Testis (tissue), 3 donors: ENCODE measurements around the gene KDM4C. TPM values are rescaled to one million over a fixed set of nuclear protein-coding genes. Genes with fewer than 3 reads are reported as not detected.

Experiments
- DNase-seq: peaks from one replicate; pipeline ENCODE4 v3.0.0-alpha.2; 2019
- H3K27ac ChIP-seq, 2 donors: fragments of 200-600 bp; sonication (generic); one replicate each; pipeline ENCODE4 v1.5.1; 2019
- H3K27me3 ChIP-seq: fragments of 200-600 bp; sonication (generic); one replicate; pipeline ENCODE4 v1.5.1; 2019
- H3K36me3 ChIP-seq: fragments of 200-600 bp; sonication (generic); one replicate; pipeline ENCODE4 v1.5.1; 2017; ENCODE audit warnings: low read depth; ENCODE audit errors: missing control alignments
- H3K4me1 ChIP-seq: fragments of 200-600 bp; sonication (generic); one replicate; pipeline ENCODE4 v1.5.1; 2019
- H3K4me3 ChIP-seq, 2 donors: fragments of 200-600 bp; sonication (generic); one replicate each; pipeline ENCODE4 v1.5.1; 2017 to 2019
- H3K9me3 ChIP-seq: fragments of 200-600 bp; sonication (generic); one replicate; pipeline ENCODE4 v1.5.1; 2017
- CTCF ChIP-seq, 3 experiments: fragments of 450-650 bp in 2 of 3; fragments of 200-600 bp in 1 of 3; sonication (generic) in 1 of 3; IDR thresholded peaks; one replicate each; pipeline ENCODE4 v1.5.1; 2016 to 2019; ENCODE audit warnings: antibody characterized with exemption in 3 of 3, mild to moderate bottlenecking in 2 of 3, moderate library complexity in 1 of 3
- POLR2A ChIP-seq: fragments of 450-650 bp; IDR thresholded peaks from one replicate; pipeline ENCODE4 v1.6.1; 2017; ENCODE audit warnings: antibody characterized with exemption, mild to moderate bottlenecking, moderate library complexity
- WGBS, 2 donors: methylation state at CpG; one replicate each; pipeline ENCODE4 v1.1.5; 2018; 5-methylcytosine and 5-hydroxymethylcytosine counted together
- intact Hi-C: fragments of 100-400 bp; cut with DNase I; formaldehyde crosslinking; loops from one replicate; pipeline ENCODE4 v1.15.1; 2023; ENCODE audit warnings: low total_unique reads
- polyA plus RNA-seq: library from polyadenylated mRNA; stranded (reverse); fragments of 350-450 nt; fragmentation: Illumina TruSeq; extraction: RNeasy Lipid Tissue Mini Kit (QIAGEN cat#74804); gene quantifications from one replicate; pipeline ENCODE4 v1.2.3, GENCODE V29; 2014; ENCODE audit warnings: low read depth, low replicate concordance; ENCODE audit not compliant: insufficient read depth
- total RNA-seq, 2 donors: library from RNA; depleted of rRNA; stranded (reverse); fragments of >200 nt; gene quantifications; one replicate each; pipeline ENCODE4 v1.2.3, GENCODE V29; 2016

Gene KDM4C
- total and polyA plus RNA-seq, 3 donors from 2014 or later, result 16.7 to 58.8 (median 48.8) TPM

- Histone ChIP-seq H3K4me3 (no peak overlapping the region), H3K4me1 (no peaks in the 10 kb centered on the region), H3K27me3 (no peaks in the 10 kb centered on the region), H3K27ac (no peak overlapping the region), H3K9me3 (no peaks in the 10 kb centered on the region), H3K36me3 (no peaks in the 10 kb centered on the region)
- intact Hi-C loops, result no loop called here
- WGBS, 2 donors, result 36 to 58% methylated on average over 3 of the region's 3 CpGs
- no peak for TF ChIP-seq POLR2A
- TF ChIP-seq CTCF (IDR thresholded peaks at IDR 0.05), result no peak
- DNase-seq, result no peak
These were observed 210.5 kb downstream of the KDM4C start for GRCh38 chr9:6968271-6968670.

GRCh38 chr9:6969805-6970204 is 212.0 kb downstream of the KDM4C start:
- 97 to 98% methylated on average over 3 of the region's 3 CpGs for WGBS, 2 donors
- Histone ChIP-seq H3K27ac (no peak overlapping the region), H3K9me3 (no peaks in the 10 kb centered on the region), H3K4me3 (no peak overlapping the region), H3K4me1 (no peaks in the 10 kb centered on the region), H3K36me3 (no peaks in the 10 kb centered on the region), H3K27me3 (no peaks in the 10 kb centered on the region)
- no peak for DNase-seq
- intact Hi-C loops, result no loop called here
- TF ChIP-seq POLR2A (no peak), CTCF (IDR thresholded peaks at IDR 0.05) (no peak)

- no peaks in the 10 kb centered on the region for H3K9me3 ChIP-seq
- TF ChIP-seq CTCF (IDR thresholded peaks at IDR 0.05) (no peak), POLR2A (no peak)
- H3K4me3 ChIP-seq, result no peak overlapping the region
- no peaks in the 10 kb centered on the region for H3K27me3 ChIP-seq
- 74 to 86% methylated on average over 2 of the region's 2 CpGs for WGBS, 2 donors
- no peak for DNase-seq
- no peak overlapping the region for H3K27ac ChIP-seq
- intact Hi-C loops, result no loop called here
- no peaks in the 10 kb centered on the region for H3K36me3 ChIP-seq
- H3K4me1 ChIP-seq, result no peaks in the 10 kb centered on the region
These were observed 215.3 kb downstream of the KDM4C start for GRCh38 chr9:6973089-6973488.

- WGBS, 2 donors, result 77 to 86% methylated on average over 2 of the region's 2 CpGs
- intact Hi-C loops, result no loop called here
- no peak for TF ChIP-seq CTCF (IDR thresholded peaks at IDR 0.05)
- TF ChIP-seq POLR2A, result no peak
- no peak overlapping the region for H3K4me3 ChIP-seq
- no peak for DNase-seq
- no peaks in the 10 kb centered on the region for H3K27me3 ChIP-seq
- no peaks in the 10 kb centered on the region for H3K36me3 ChIP-seq
- H3K27ac ChIP-seq, result no peak overlapping the region
- H3K9me3 ChIP-seq, result no peaks in the 10 kb centered on the region
- no peaks in the 10 kb centered on the region for H3K4me1 ChIP-seq
These were observed 216.0 kb downstream of the KDM4C start for GRCh38 chr9:6973762-6974161.

GRCh38 chr9:6975198-6975597 is 217.4 kb downstream of the KDM4C start:
- no peaks in the 10 kb centered on the region for H3K9me3 ChIP-seq
- H3K36me3 ChIP-seq, result no peaks in the 10 kb centered on the region
- no peaks in the 10 kb centered on the region for H3K4me1 ChIP-seq
- no peak overlapping the region for H3K27ac ChIP-seq
- H3K4me3 ChIP-seq, result no peak overlapping the region
- no peaks in the 10 kb centered on the region for H3K27me3 ChIP-seq
- 72 to 82% methylated on average over 2 of the region's 2 CpGs for WGBS, 2 donors
- TF ChIP-seq POLR2A (no peak), CTCF (IDR thresholded peaks at IDR 0.05) (no peak)
- intact Hi-C loops, result no loop called here
- DNase-seq, result no peak
